IMR-90 (cell line): ENCODE results near the gene ZNF563. TPM values are rescaled to one million over a fixed set of nuclear protein-coding genes. Genes with fewer than 3 reads are reported as not detected.
A peak's percentile ranks its signal among the peaks of the same experiment; 100 is the strongest.

Experiments used
- ATAC-seq: fragments of 200-7000 bp; cut with Tn5 transposase; 2 replicates; pipeline ENCODE4 v1.9.1; 2020; ENCODE audit warnings: low read depth, mild to moderate bottlenecking, moderate library complexity
- BruUV-seq: library from RNA; stranded (reverse); fragments of 400-500 nt; replicated peaks from 2 replicates; lab custom pipeline; 2021; lab: Mats Ljungman, UMichigan
- CTCF ChIA-PET: fragments of 300-600 bp; formaldehyde crosslinking; extraction: SDS; loops from one replicate; lab custom pipeline; 2021; ENCODE audit warnings: antibody characterized with exemption; lab: Yijun Ruan, JAX
- POLR2A ChIA-PET: fragments of 300-600 bp; sonication (Branson Sonifier 250); formaldehyde crosslinking; loops from one replicate; lab custom pipeline; 2022; ENCODE audit warnings: antibody characterized with exemption; ENCODE audit not compliant: unreplicated experiment; lab: Charles Lee
- DNase-seq: peaks from one replicate; pipeline ENCODE4 v3.0.0; 2013
- H2AFZ ChIP-seq: replicated peaks from 2 replicates; pipeline ENCODE3; 2013; ENCODE audit warnings: low read length, mild to moderate bottlenecking; ENCODE audit not compliant: poor library complexity
- H2AK5ac ChIP-seq: 2 replicates; pipeline ENCODE4 v1.6.1; 2013; ENCODE audit warnings: low read depth, low read length, inconsistent platforms
- H2AK9ac ChIP-seq: replicated peaks from 2 replicates; pipeline ENCODE3; 2013; ENCODE audit warnings: mild to moderate bottlenecking, low read depth, low read length, moderate library complexity; ENCODE audit not compliant: poor library complexity
- H2BK120ac ChIP-seq: 2 replicates; pipeline ENCODE4 v1.6.1; 2013; ENCODE audit warnings: low read depth, low read length, inconsistent platforms
- H2BK15ac ChIP-seq: 3 replicates; pipeline ENCODE4 v1.6.1; 2013; ENCODE audit warnings: low read depth, low read length, inconsistent platforms
- H2BK20ac ChIP-seq: 2 replicates; pipeline ENCODE4 v1.6.1; 2013; ENCODE audit warnings: low read depth, mild to moderate bottlenecking, inconsistent platforms, low read length, moderate library complexity
- H2BK5ac ChIP-seq: 2 replicates; pipeline ENCODE4 v1.6.1; 2013; ENCODE audit warnings: mild to moderate bottlenecking, low read depth, low read length, inconsistent platforms; ENCODE audit not compliant: poor library complexity, severe bottlenecking
- H3K14ac ChIP-seq: replicated peaks from 2 replicates; pipeline ENCODE4 v1.6.1; 2013; ENCODE audit warnings: low read depth, low read length, inconsistent platforms
- H3K18ac ChIP-seq: 2 replicates; pipeline ENCODE4 v1.6.1; 2013; ENCODE audit warnings: low read depth, low read length, control low read depth
- H3K23ac ChIP-seq: 2 replicates; pipeline ENCODE4 v1.6.1; 2013; ENCODE audit warnings: low read depth, low read length, inconsistent platforms
- H3K27ac ChIP-seq: 2 replicates; pipeline ENCODE4 v1.5.1; 2013; ENCODE audit warnings: mild to moderate bottlenecking, control low read depth, low read length; ENCODE audit not compliant: insufficient read depth
- H3K27me3 ChIP-seq: 2 replicates; pipeline ENCODE4 v1.6.1; 2013; ENCODE audit warnings: low read length; ENCODE audit not compliant: control insufficient read depth, insufficient read depth
- H3K36me3 ChIP-seq: 2 replicates; pipeline ENCODE4 v1.6.1; 2013; ENCODE audit warnings: low read length, mixed read lengths; ENCODE audit not compliant: control insufficient read depth, insufficient read depth
- H3K4ac ChIP-seq: 2 replicates; pipeline ENCODE4 v1.6.1; 2013; ENCODE audit warnings: low read depth, low read length, inconsistent platforms
- H3K4me1 ChIP-seq: 2 replicates; pipeline ENCODE4 v1.6.1; 2013; ENCODE audit warnings: low read length, mixed read lengths; ENCODE audit not compliant: control insufficient read depth, insufficient read depth
- H3K4me2 ChIP-seq: 2 replicates; pipeline ENCODE4 v1.6.1; 2013; ENCODE audit warnings: low read depth, mild to moderate bottlenecking, control low read depth, low read length, moderate library complexity
- H3K4me3 ChIP-seq: 2 replicates; pipeline ENCODE4 v1.5.1; 2013; ENCODE audit warnings: low read depth, mild to moderate bottlenecking, control low read depth, low read length, moderate library complexity; ENCODE audit not compliant: insufficient read depth
- H3K56ac ChIP-seq: 2 replicates; pipeline ENCODE4 v1.6.1; 2013; ENCODE audit warnings: low read length, inconsistent platforms; ENCODE audit not compliant: insufficient read depth; ENCODE audit errors: extremely low read depth
- H3K79me1 ChIP-seq, 2 experiments: 2 replicates each; pipeline ENCODE4 v1.6.1; 2013; ENCODE audit warnings: low read length in 2 of 2, inconsistent platforms in 1 of 2, low read depth in 1 of 2
- H3K9ac ChIP-seq: 2 replicates; pipeline ENCODE4 v1.6.1; 2013; ENCODE audit warnings: low read depth, low read length, control low read depth
- H3K9me1 ChIP-seq: 2 replicates; pipeline ENCODE4 v1.6.1; 2013; ENCODE audit warnings: low read length, inconsistent platforms; ENCODE audit not compliant: insufficient read depth
- H3K9me3 ChIP-seq: 2 replicates; pipeline ENCODE4 v1.6.1; 2013; ENCODE audit warnings: low read length; ENCODE audit not compliant: control insufficient read depth, insufficient read depth
- H4K20me1 ChIP-seq: 2 replicates; pipeline ENCODE4 v1.6.1; 2013; ENCODE audit warnings: low read length, inconsistent platforms; ENCODE audit not compliant: insufficient read depth
- H4K5ac ChIP-seq: 2 replicates; pipeline ENCODE4 v1.6.1; 2013; ENCODE audit warnings: mild to moderate bottlenecking, low read depth, low read length, control low read depth
- H4K8ac ChIP-seq, 2 experiments: 2 replicates each; pipeline ENCODE4 v1.6.1; 2013; ENCODE audit warnings: low read depth in 2 of 2, low read length in 2 of 2, control low read depth in 1 of 2, inconsistent platforms in 1 of 2
- H4K91ac ChIP-seq: 2 replicates; pipeline ENCODE4 v1.6.1; 2013; ENCODE audit warnings: low read depth, low read length, inconsistent platforms; ENCODE audit not compliant: insufficient read depth
- BHLHE40 ChIP-seq: fragments of 150-350 bp; IDR thresholded peaks from 2 replicates; pipeline ENCODE4 v1.6.1; 2016; ENCODE audit warnings: mild to moderate bottlenecking, low read depth, low read length
- CEBPB ChIP-seq: IDR thresholded peaks from 2 replicates; pipeline ENCODE4 v1.6.1; 2012; ENCODE audit warnings: low read depth, low read length, improper control_type of control experiment
- CHD1 ChIP-seq: IDR thresholded peaks from 2 replicates; pipeline ENCODE4 v1.6.1; 2012; ENCODE audit warnings: low read depth, low read length, improper control_type of control experiment
- FOS ChIP-seq: fragments of 150-350 bp; IDR thresholded peaks from 2 replicates; pipeline ENCODE4 v1.6.1; 2016; ENCODE audit warnings: low read depth, low read length
- MAFK ChIP-seq: IDR thresholded peaks from 2 replicates; pipeline ENCODE4 v1.6.1; 2012; ENCODE audit warnings: low read depth, low read length, improper control_type of control experiment
- MAZ ChIP-seq: IDR thresholded peaks from 2 replicates; pipeline ENCODE4 v1.6.1; 2012; ENCODE audit warnings: low read depth, mild to moderate bottlenecking, low read length, improper control_type of control experiment, moderate library complexity, borderline replicate concordance
- MXI1 ChIP-seq: IDR thresholded peaks from 2 replicates; pipeline ENCODE4 v1.6.1; 2012; ENCODE audit warnings: low read depth, mild to moderate bottlenecking, low read length, moderate library complexity, borderline replicate concordance
- NFE2L2 ChIP-seq: fragments of 150-350 bp; IDR thresholded peaks from 2 replicates; pipeline ENCODE4 v1.6.1; 2016; ENCODE audit warnings: low read depth, mild to moderate bottlenecking, low read length
- RAD21 ChIP-seq: IDR thresholded peaks from 2 replicates; pipeline ENCODE4 v1.6.1; 2012; ENCODE audit warnings: low read length, improper control_type of control experiment
- RFX5 ChIP-seq: IDR thresholded peaks from 2 replicates; pipeline ENCODE4 v1.8.0; 2012; ENCODE audit warnings: low read depth, mild to moderate bottlenecking, low read length, moderate library complexity
- SMC3 ChIP-seq: fragments of 150-350 bp; IDR thresholded peaks from 2 replicates; pipeline ENCODE4 v1.6.1; 2016; ENCODE audit warnings: low read depth, mild to moderate bottlenecking, antibody characterized with exemption, low read length, moderate library complexity
- WGBS, 2 experiments: methylation state at CpG; one replicate each; pipeline versions ENCODE4 v1.1.5 to v1.1.7; 2013; ENCODE audit warnings: missing lambda C conversion rate in 2 of 2; ENCODE audit not compliant: insufficient read length in 1 of 2; ENCODE audit errors: extremely low coverage in 2 of 2; 5-methylcytosine and 5-hydroxymethylcytosine counted together
- dilution Hi-C: fragments of 300-500 bp; cut with HindIII; formaldehyde crosslinking; loops from one replicate; pipeline ENCODE4 v1.14.3; 2018; ENCODE audit warnings: low sequenced_read_pairs; ENCODE audit not compliant: unreplicated experiment
- in situ Hi-C: fragments of 300-500 bp; cut with MboI; formaldehyde crosslinking; loops from 3 replicates; pipeline ENCODE4 v1.14.3; 2019; ENCODE audit warnings: low sequenced_read_pairs, inconsistent platforms, mixed read lengths
- intact Hi-C: fragments of 100-400 bp; cut with micrococcal nuclease; formaldehyde crosslinking; loops from 2 replicates; pipeline ENCODE4 v1.10.0; 2022
- polyA plus RNA-seq, 3 experiments: library from polyadenylated mRNA; depleted of rRNA; stranded (reverse); fragments of >200 nt; gene quantifications; 2 replicates each; pipeline ENCODE4 v1.2.3, GENCODE V29; 2012; ENCODE audit warnings: low replicate concordance in 1 of 3
- total RNA-seq: library from RNA; depleted of rRNA; stranded (reverse); fragments of >200 nt; gene quantifications from 2 replicates; pipeline ENCODE4 v1.2.3, GENCODE V29; 2012
- TF ChIP-seq, protein P1 (sequence below): fragments of 150-350 bp; IDR thresholded peaks from 2 replicates; pipeline ENCODE4 v1.6.1; 2016; ENCODE audit warnings: low read depth, mild to moderate bottlenecking, low read length, moderate library complexity, borderline replicate concordance
- TF ChIP-seq, protein P2 (sequence below): conservative IDR thresholded peaks from 2 replicates; pipeline ENCODE4 v1.5.1; 2012; ENCODE audit warnings: mild to moderate bottlenecking, low read depth, low read length, improper control_type of control experiment

Gene ZNF563
- total and polyA plus RNA-seq, 2 of the 4 experiments (the other 2 are of a cell fraction): 1.3 to 2.0 TPM

DNA sequence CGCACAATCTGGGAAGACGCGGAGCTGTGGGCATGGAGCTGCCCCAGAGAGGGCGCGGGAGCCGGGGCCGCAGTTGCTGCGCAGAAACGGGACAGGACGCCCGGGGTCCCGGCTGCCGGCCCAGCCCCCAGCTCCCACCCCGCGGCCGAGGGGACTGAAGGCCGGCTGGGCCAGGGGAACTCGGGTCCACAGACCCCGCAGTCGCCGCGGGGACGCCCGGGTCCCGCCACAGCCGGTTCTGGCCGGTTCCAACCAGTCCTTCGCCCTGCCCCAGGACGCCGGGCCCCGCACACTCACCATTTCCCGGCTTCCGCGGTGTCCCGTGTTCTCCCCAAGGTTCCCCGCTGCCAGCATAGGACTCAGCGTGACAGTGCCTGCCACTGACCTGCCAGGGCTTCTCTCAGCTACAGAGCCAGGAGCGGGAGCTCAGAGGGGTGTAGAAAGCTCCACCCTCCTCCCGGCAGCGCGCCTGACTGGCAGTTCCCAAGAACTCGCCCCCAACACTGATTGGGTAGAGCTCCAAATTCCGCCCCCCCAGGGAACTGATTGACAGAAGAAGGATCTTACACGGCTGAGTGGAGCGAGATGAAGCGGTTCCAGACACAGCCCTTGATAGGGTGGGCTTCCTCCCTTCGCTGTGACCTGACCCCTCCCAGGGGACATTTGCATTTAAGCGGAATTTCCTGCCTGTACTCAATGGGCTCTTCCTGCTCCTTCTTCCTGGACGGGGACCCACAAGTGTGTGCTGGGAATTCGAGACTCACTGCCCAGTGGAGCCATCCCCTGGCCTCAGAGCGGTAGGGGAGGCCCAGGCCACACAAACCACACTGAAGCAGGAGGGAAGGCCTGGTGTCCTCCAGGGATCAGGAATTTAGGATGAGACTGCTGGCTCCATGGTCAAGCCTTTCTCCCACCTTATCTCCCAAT is 32.1 kb upstream of the ZNF563 start, which contains the start of gene ZNF442:
TSS of gene ZNF442 (minus strand) at position 448 of the 927 bp plus-strand sequence. CDS start 2,052 bp downstream, outside the sequence.
- Histone ChIP-seq H4K8ac (peak within 1 kb of the TSS; percentile 8 to 87), H3K18ac (no peak within 1 kb of the TSS), H3K56ac (no peak within 1 kb of the TSS), H2AK9ac (peak within 1 kb of the TSS; percentile 1), H4K5ac (peak within 1 kb of the TSS; percentile 24; the same call in 1 of the 2 replicates), H2BK15ac (no peak within 1 kb of the TSS), H3K9ac (peak within 1 kb of the TSS; percentile 54), H3K4me1 (no peaks in the 10 kb centered on the region), H4K91ac (no peak within 1 kb of the TSS; the same call in 1 of the 2 replicates), H2AFZ (peak within 1 kb of the TSS; percentile 96), H3K4ac (peak within 1 kb of the TSS; percentile 40; the same call in 1 of the 2 replicates), H3K27ac (peak within 1 kb of the TSS; percentile 32), H3K36me3 (no peaks in the 10 kb centered on the region), H2BK5ac (peak within 1 kb of the TSS; percentile 29), H3K9me3 (0 out of 2 replicates have a peak, but pooled peaks cover 3% of the 10 kb centered on the region), H3K79me1 (peaks cover 0 to 7% of the 10 kb centered on the region in 2 experiments; a peak in 1 of 4 replicates), H3K9me1 (no peaks in the 10 kb centered on the region), H2AK5ac (no peak within 1 kb of the TSS), H2BK20ac (no peak within 1 kb of the TSS), H3K4me3 (peak within 1 kb of the TSS; percentile 70), H3K14ac (peak within 1 kb of the TSS; percentile 70), H3K4me2 (peak within 1 kb of the TSS; percentile 87), H2BK120ac (peak within 1 kb of the TSS; percentile 48; the same call in 1 of the 2 replicates), H4K20me1 (no peaks in the 10 kb centered on the region), H3K27me3 (no peaks in the 10 kb centered on the region), H3K23ac (peak within 1 kb of the TSS; percentile 65)
- WGBS, 2 experiments: 0% methylated on average over 10 of the region's 51 CpGs; no CpG with 5 or more reads in 1 of the 2 experiments
- DNase-seq: peak; percentile 93
- dilution Hi-C loops (no loop called here), intact Hi-C loops (loop anchor here (1.0 to 5.0 kb wide), 4 partner anchors 208 to 568 kb away; partner anchors contain the start of genes ZNF491 and ZNF625), in situ Hi-C loops (no loop called here)
- ChIA-PET POLR2A (interaction anchor here (0.7 kb wide), 1 partner anchor 330 kb away, joined by 20 read pairs; the partner anchor contains the start of gene ZNF433), CTCF (interaction anchor here (0.6 to 1.3 kb wide), 3 partner anchors 11 to 275 kb away, joined by 3 to 10 read pairs (median 3); no protein-coding TSS in a partner anchor)
- no TSS peak for BruUV-seq
- peak; percentile 98 for ATAC-seq
- peak; percentile 86; the same call in 1 of the 2 replicates for TF ChIP-seq MAZ
- TF ChIP-seq, protein P1, sequence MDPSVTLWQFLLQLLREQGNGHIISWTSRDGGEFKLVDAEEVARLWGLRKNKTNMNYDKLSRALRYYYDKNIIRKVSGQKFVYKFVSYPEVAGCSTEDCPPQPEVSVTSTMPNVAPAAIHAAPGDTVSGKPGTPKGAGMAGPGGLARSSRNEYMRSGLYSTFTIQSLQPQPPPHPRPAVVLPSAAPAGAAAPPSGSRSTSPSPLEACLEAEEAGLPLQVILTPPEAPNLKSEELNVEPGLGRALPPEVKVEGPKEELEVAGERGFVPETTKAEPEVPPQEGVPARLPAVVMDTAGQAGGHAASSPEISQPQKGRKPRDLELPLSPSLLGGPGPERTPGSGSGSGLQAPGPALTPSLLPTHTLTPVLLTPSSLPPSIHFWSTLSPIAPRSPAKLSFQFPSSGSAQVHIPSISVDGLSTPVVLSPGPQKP: no peak
- TF ChIP-seq CHD1: no peak
- TF ChIP-seq FOS: no peak
- TF ChIP-seq CEBPB: no peak
- TF ChIP-seq SMC3: peak; percentile 67
- peak; percentile 21; the same call in 1 of the 2 replicates for TF ChIP-seq MXI1
- TF ChIP-seq, protein P2, sequence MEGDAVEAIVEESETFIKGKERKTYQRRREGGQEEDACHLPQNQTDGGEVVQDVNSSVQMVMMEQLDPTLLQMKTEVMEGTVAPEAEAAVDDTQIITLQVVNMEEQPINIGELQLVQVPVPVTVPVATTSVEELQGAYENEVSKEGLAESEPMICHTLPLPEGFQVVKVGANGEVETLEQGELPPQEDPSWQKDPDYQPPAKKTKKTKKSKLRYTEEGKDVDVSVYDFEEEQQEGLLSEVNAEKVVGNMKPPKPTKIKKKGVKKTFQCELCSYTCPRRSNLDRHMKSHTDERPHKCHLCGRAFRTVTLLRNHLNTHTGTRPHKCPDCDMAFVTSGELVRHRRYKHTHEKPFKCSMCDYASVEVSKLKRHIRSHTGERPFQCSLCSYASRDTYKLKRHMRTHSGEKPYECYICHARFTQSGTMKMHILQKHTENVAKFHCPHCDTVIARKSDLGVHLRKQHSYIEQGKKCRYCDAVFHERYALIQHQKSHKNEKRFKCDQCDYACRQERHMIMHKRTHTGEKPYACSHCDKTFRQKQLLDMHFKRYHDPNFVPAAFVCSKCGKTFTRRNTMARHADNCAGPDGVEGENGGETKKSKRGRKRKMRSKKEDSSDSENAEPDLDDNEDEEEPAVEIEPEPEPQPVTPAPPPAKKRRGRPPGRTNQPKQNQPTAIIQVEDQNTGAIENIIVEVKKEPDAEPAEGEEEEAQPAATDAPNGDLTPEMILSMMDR: peak; percentile 66
- no peak for TF ChIP-seq BHLHE40
- TF ChIP-seq MAFK: no peak
- TF ChIP-seq RAD21: peak; percentile 50
- no peak for TF ChIP-seq NFE2L2
- TF ChIP-seq RFX5: no peak
